Measurements from ENCODE around the gene PTPRM. TPM values are rescaled to one million over a fixed set of nuclear protein-coding genes. Genes with fewer than 3 reads are reported as not detected.

The PTPRM gene
- polyA plus RNA-seq, 1 of the 3 experiments (the other 2 are of a cell fraction) = 16.0 TPM

DNA sequence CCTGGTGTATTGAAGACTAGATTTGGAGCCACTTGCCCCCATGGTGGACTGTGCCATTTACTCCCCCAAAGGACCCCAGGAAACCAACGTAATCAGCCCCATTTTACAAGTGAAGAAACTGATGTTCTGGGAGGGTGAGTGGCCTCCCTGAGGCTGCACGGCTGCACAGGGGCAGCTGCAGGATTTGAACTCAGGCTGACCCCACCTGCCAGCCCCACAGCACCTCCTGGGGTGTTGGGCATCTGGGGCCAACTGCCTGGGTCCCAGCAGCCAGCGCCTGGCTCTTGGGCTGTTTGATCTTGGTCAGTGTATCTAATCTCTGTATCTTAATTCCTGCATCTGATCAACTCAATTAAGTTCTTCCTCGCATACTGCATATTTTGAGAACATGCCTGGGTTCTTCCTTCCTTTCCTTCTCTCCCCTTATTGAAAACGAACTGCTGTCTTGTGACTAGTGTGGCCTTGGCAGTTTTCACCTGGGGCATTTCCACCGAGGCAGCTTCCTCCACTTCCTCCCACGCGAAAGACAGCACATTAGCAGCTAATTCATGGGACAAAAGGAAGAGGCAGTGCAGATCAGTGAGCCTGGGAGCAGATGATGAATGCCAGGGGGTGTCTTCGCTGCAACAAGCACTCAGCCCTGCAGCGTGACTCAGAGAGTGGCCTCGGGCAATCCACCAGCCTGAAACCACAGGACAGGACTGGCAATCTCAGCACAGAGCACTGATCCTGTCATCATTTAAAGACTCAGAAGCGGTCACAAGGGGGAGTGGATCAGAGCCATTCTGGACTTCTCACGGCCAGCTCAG, 858.0 kb downstream of the PTPRM start (continued):
- TF ChIP-seq YY1 (IDR thresholded peaks at IDR 0.05; ENCODE audit: low read depth) = no peak
- TF ChIP-seq, protein P1, sequence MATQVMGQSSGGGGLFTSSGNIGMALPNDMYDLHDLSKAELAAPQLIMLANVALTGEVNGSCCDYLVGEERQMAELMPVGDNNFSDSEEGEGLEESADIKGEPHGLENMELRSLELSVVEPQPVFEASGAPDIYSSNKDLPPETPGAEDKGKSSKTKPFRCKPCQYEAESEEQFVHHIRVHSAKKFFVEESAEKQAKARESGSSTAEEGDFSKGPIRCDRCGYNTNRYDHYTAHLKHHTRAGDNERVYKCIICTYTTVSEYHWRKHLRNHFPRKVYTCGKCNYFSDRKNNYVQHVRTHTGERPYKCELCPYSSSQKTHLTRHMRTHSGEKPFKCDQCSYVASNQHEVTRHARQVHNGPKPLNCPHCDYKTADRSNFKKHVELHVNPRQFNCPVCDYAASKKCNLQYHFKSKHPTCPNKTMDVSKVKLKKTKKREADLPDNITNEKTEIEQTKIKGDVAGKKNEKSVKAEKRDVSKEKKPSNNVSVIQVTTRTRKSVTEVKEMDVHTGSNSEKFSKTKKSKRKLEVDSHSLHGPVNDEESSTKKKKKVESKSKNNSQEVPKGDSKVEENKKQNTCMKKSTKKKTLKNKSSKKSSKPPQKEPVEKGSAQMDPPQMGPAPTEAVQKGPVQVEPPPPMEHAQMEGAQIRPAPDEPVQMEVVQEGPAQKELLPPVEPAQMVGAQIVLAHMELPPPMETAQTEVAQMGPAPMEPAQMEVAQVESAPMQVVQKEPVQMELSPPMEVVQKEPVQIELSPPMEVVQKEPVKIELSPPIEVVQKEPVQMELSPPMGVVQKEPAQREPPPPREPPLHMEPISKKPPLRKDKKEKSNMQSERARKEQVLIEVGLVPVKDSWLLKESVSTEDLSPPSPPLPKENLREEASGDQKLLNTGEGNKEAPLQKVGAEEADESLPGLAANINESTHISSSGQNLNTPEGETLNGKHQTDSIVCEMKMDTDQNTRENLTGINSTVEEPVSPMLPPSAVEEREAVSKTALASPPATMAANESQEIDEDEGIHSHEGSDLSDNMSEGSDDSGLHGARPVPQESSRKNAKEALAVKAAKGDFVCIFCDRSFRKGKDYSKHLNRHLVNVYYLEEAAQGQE (IDR thresholded peaks at IDR 0.05; ENCODE audit: low read depth, low read length) = no peak
- TF ChIP-seq EZH2phosphoT487 (IDR thresholded peaks at IDR 0.05; ENCODE audit: borderline replicate concordance, low read depth) = no peak
- TF ChIP-seq FOXJ3 (CRISPR knock-in tag; IDR thresholded peaks at IDR 0.05) = no peak
- TF ChIP-seq RXRA (IDR thresholded peaks at IDR 0.05; ENCODE audit: borderline replicate concordance, low read depth) = no peak
- TF ChIP-seq GATA2 (CRISPR knock-in tag; IDR thresholded peaks at IDR 0.05) = peak; percentile 69
- no peak for TF ChIP-seq FOXM1 (IDR thresholded peaks at IDR 0.05; ENCODE audit: low read depth)
- TF ChIP-seq JUND (IDR thresholded peaks at IDR 0.05) = 0 out of 2 replicates have a peak, but pooled peaks have one; percentile 3
- 0 out of 2 replicates have a peak, but pooled peaks have one; percentile 14 for TF ChIP-seq MXI1 (IDR thresholded peaks at IDR 0.05; ENCODE audit: low read depth, low read length)
- TF ChIP-seq TCF12 (IDR thresholded peaks at IDR 0.05) = peak; percentile 68
- TF ChIP-seq, protein P2, sequence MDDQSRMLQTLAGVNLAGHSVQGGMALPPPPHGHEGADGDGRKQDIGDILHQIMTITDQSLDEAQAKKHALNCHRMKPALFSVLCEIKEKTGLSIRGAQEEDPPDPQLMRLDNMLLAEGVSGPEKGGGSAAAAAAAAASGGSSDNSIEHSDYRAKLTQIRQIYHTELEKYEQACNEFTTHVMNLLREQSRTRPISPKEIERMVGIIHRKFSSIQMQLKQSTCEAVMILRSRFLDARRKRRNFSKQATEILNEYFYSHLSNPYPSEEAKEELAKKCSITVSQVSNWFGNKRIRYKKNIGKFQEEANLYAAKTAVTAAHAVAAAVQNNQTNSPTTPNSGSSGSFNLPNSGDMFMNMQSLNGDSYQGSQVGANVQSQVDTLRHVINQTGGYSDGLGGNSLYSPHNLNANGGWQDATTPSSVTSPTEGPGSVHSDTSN (IDR thresholded peaks at IDR 0.05) = peak; percentile 67
- TF ChIP-seq, protein P3, sequence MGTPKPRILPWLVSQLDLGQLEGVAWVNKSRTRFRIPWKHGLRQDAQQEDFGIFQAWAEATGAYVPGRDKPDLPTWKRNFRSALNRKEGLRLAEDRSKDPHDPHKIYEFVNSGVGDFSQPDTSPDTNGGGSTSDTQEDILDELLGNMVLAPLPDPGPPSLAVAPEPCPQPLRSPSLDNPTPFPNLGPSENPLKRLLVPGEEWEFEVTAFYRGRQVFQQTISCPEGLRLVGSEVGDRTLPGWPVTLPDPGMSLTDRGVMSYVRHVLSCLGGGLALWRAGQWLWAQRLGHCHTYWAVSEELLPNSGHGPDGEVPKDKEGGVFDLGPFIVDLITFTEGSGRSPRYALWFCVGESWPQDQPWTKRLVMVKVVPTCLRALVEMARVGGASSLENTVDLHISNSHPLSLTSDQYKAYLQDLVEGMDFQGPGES (IDR thresholded peaks at IDR 0.05; ENCODE audit: low read depth, low read length) = no peak
- no peak for TF ChIP-seq NFIC (IDR thresholded peaks at IDR 0.05; ENCODE audit: borderline replicate concordance)
- TF ChIP-seq, protein P4, sequence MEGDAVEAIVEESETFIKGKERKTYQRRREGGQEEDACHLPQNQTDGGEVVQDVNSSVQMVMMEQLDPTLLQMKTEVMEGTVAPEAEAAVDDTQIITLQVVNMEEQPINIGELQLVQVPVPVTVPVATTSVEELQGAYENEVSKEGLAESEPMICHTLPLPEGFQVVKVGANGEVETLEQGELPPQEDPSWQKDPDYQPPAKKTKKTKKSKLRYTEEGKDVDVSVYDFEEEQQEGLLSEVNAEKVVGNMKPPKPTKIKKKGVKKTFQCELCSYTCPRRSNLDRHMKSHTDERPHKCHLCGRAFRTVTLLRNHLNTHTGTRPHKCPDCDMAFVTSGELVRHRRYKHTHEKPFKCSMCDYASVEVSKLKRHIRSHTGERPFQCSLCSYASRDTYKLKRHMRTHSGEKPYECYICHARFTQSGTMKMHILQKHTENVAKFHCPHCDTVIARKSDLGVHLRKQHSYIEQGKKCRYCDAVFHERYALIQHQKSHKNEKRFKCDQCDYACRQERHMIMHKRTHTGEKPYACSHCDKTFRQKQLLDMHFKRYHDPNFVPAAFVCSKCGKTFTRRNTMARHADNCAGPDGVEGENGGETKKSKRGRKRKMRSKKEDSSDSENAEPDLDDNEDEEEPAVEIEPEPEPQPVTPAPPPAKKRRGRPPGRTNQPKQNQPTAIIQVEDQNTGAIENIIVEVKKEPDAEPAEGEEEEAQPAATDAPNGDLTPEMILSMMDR (IDR thresholded peaks at IDR 0.05) = no peak
- TF ChIP-seq, protein P5, sequence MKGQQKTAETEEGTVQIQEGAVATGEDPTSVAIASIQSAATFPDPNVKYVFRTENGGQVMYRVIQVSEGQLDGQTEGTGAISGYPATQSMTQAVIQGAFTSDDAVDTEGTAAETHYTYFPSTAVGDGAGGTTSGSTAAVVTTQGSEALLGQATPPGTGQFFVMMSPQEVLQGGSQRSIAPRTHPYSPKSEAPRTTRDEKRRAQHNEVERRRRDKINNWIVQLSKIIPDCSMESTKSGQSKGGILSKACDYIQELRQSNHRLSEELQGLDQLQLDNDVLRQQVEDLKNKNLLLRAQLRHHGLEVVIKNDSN (IDR thresholded peaks at IDR 0.05; ENCODE audit: borderline replicate concordance, low read depth) = no peak
- peak; percentile 7; the same call in 1 of the 2 replicates for TF ChIP-seq RAD21 (IDR thresholded peaks at IDR 0.05; ENCODE audit: low read length)
